CD8-positive, alpha-beta memory T cell (primary cell): Measurements from ENCODE around the gene NEK11. TPM values are rescaled to one million over a fixed set of nuclear protein-coding genes. Genes with fewer than 3 reads are reported as not detected.

ENCODE experiments used
- CTCF ChIA-PET: fragments of 350-600 bp; sonication (Branson Sonifier 250); formaldehyde crosslinking; loops from one replicate; lab custom pipeline; 2021; ENCODE audit warnings: antibody characterized with exemption; lab: Charles Lee
- POLR2A ChIA-PET: fragments of 350-600 bp; sonication (Branson Sonifier 250); formaldehyde crosslinking; loops from one replicate; lab custom pipeline; 2021; ENCODE audit warnings: antibody characterized with exemption; lab: Charles Lee
- DNase-seq, 5 donors: peaks; one replicate each; pipeline versions ENCODE4 v3.0.0 to v3.0.0-alpha.2; 2020 to 2022; ENCODE audit warnings: mixed read lengths in 1 of 5
- H3K27ac ChIP-seq: one replicate; pipeline ENCODE4 v1.7.0; 2013; ENCODE audit warnings: low read depth, mild to moderate bottlenecking, low read length, moderate library complexity
- H3K27me3 ChIP-seq: 2 replicates; pipeline ENCODE4 v1.7.0; 2013; ENCODE audit warnings: low read length, mild to moderate bottlenecking; ENCODE audit not compliant: insufficient read depth, poor library complexity, severe bottlenecking
- H3K36me3 ChIP-seq: 2 replicates; pipeline ENCODE4 v1.7.0; 2013; ENCODE audit warnings: mild to moderate bottlenecking, low read length, moderate library complexity; ENCODE audit not compliant: insufficient read depth
- H3K4me1 ChIP-seq: 2 replicates; pipeline ENCODE4 v1.7.0; 2013; ENCODE audit warnings: mild to moderate bottlenecking, low read length, moderate library complexity; ENCODE audit not compliant: insufficient read depth
- H3K4me3 ChIP-seq: 2 replicates; pipeline ENCODE4 v1.7.0; 2013; ENCODE audit warnings: mild to moderate bottlenecking, low read length
- H3K9me3 ChIP-seq: 2 replicates; pipeline ENCODE4 v1.7.0; 2013; ENCODE audit warnings: mild to moderate bottlenecking, low read length
- H3K27ac Mint-ChIP-seq, 8 donors: one replicate each; pipeline ENCODE4 v1.8.0; 2020 to 2021; ENCODE audit warnings: mixed read lengths in 8 of 8, mild to moderate bottlenecking in 6 of 8, inconsistent platforms in 3 of 8, moderate library complexity in 3 of 8
- H3K27me3 Mint-ChIP-seq, 2 donors: one replicate each; pipeline ENCODE4 v1.8.0; 2020 to 2021; ENCODE audit warnings: mixed read lengths in 2 of 2, mild to moderate bottlenecking in 1 of 2, moderate library complexity in 1 of 2
- H3K36me3 Mint-ChIP-seq, 3 donors: one replicate each; pipeline ENCODE4 v1.8.0; 2020 to 2021; ENCODE audit warnings: mixed read lengths in 3 of 3, inconsistent platforms in 1 of 3, mild to moderate bottlenecking in 1 of 3
- H3K4me1 Mint-ChIP-seq, 3 donors: one replicate each; pipeline ENCODE4 v1.8.0; 2020 to 2021; ENCODE audit warnings: mixed read lengths in 3 of 3, inconsistent platforms in 1 of 3, mild to moderate bottlenecking in 1 of 3
- H3K4me3 Mint-ChIP-seq, 7 donors: one replicate each; pipeline ENCODE4 v1.8.0; 2020 to 2021; ENCODE audit warnings: mixed read lengths in 7 of 7, mild to moderate bottlenecking in 6 of 7, moderate library complexity in 4 of 7, inconsistent platforms in 2 of 7
- H3K9me3 Mint-ChIP-seq, 5 donors: one replicate each; pipeline ENCODE4 v1.8.0; 2020 to 2022; ENCODE audit warnings: mixed read lengths in 5 of 5, mild to moderate bottlenecking in 3 of 5, moderate library complexity in 2 of 5, inconsistent platforms in 1 of 5
- polyA plus RNA-seq: library from polyadenylated mRNA; unstranded; fragments of 300-500 nt; fragmentation: Illumina TruSeq; gene quantifications from one replicate; pipeline ENCODE4 v1.2.3, GENCODE V29; 2021
- total RNA-seq, 2 experiments: library from RNA; stranded (reverse); gene quantifications; one replicate each; pipeline ENCODE4 v1.2.3, GENCODE V29; 2021

NEK11 gene
- total and polyA plus RNA-seq, 3 experiments from 2014 or later, result 1.4 to 2.8 (median 2.4) TPM

DNA sequence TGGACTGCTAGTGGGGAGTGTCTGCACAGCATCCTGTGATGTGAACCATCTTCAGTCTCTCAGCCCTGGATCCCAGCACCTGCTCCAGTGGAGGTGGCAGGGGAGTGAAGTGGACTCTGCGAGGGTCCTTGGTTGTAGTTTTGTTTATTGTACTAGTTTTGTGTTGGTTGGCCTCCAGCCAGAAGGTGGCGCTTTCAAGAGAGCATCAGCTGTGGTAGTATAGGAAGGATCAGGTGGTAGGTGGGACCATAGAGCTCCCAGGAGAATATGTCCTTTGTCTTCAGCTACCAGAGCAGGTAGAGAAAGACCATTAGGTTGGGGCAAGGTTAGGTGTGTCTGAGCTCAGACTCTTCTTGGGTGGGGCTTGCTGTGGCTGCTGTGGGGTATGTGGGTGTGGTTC, 20.9 kb downstream of the NEK11 start:
- no peaks in the 10 kb centered on the region for H3K36me3 ChIP-seq
- peaks cover 0 to 2% of the 10 kb centered on the region in 2 donors for H3K27me3 Mint-ChIP-seq
- ChIA-PET POLR2A (no interaction called here), CTCF (no interaction called here)
- H3K36me3 Mint-ChIP-seq, result peaks cover 3 to 48% (median 20%) of the 10 kb centered on the region in 3 donors
- H3K4me3 Mint-ChIP-seq, result no peak overlapping the region
- peaks cover 7% of the 10 kb centered on the region for H3K4me1 ChIP-seq
- no peak overlapping the region for H3K27ac ChIP-seq
- DNase-seq, result no peak
- H3K9me3 ChIP-seq, result no peaks in the 10 kb centered on the region
- no peak overlapping the region for H3K4me3 ChIP-seq
- peaks cover 24 to 41% (median 33%) of the 10 kb centered on the region in 5 donors for H3K9me3 Mint-ChIP-seq
- H3K27me3 ChIP-seq, result no peaks in the 10 kb centered on the region
- H3K4me1 Mint-ChIP-seq, result peaks cover 11 to 23% (median 17%) of the 10 kb centered on the region in 3 donors
- H3K27ac Mint-ChIP-seq, result no peak overlapping the region

DNA sequence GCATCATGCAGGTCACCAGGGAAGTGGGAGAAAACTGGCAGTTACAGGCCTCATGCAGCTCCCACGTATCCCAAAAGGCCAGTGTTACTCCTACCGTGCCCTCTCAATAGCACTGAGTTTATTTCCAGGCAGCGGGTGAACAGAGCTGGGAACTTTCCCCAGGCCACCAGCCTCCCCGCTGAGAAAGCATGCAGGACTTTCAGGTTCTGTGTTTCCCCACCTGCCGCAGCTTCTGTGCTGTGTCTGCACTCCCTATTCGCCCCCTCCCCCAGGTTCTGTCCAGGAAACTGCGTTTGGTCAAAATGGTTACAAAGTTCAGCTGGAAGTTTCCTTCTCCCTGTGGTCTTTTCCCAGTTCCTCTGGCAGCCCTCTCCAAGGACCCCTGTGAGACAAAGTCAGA, 21.4 kb downstream of the NEK11 start:
- Histone ChIP-seq H3K27ac (no peak overlapping the region), H3K9me3 (no peaks in the 10 kb centered on the region), H3K27me3 (no peaks in the 10 kb centered on the region), H3K4me3 (no peak overlapping the region), H3K36me3 (no peaks in the 10 kb centered on the region), H3K4me1 (peaks cover 3% of the 10 kb centered on the region)
- H3K27me3 Mint-ChIP-seq, result peaks cover 0 to 2% of the 10 kb centered on the region in 2 donors
- H3K4me3 Mint-ChIP-seq, result no peak overlapping the region
- ChIA-PET CTCF (no interaction called here), POLR2A (no interaction called here)
- peaks cover 24 to 39% (median 32%) of the 10 kb centered on the region in 5 donors for H3K9me3 Mint-ChIP-seq
- H3K36me3 Mint-ChIP-seq, result peaks cover 3 to 48% (median 20%) of the 10 kb centered on the region in 3 donors
- no peak overlapping the region for H3K27ac Mint-ChIP-seq
- peaks cover 7 to 19% (median 12%) of the 10 kb centered on the region in 3 donors for H3K4me1 Mint-ChIP-seq
- DNase-seq, result no peak

DNA sequence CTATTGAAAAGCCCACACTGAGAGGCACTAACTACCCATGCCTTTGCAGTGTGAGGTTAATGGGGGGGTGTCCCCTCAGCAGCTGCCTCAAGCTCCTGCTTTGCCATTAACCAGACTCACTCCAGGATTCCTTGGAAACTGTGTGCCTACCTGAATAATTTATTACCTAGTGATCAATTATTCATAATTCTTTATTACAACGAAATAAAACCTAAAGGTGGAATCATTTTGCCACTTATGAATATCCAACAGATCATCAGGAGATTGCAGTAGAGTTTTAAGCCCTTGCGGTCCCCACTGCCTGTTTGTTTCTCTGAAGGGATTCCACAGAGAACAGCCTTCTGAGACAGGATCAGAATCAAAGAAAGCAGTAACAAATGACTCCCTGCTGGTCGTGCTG, 23.3 kb downstream of the NEK11 start:
- H3K4me3 Mint-ChIP-seq, result no peak overlapping the region
- peaks cover 0 to 9% (median 6%) of the 10 kb centered on the region in 3 donors for H3K4me1 Mint-ChIP-seq
- Histone ChIP-seq H3K4me3 (no peak overlapping the region), H3K36me3 (no peaks in the 10 kb centered on the region), H3K4me1 (no peaks in the 10 kb centered on the region), H3K9me3 (no peaks in the 10 kb centered on the region), H3K27me3 (no peaks in the 10 kb centered on the region), H3K27ac (no peak overlapping the region)
- H3K36me3 Mint-ChIP-seq, result peaks cover 0 to 32% (median 5%) of the 10 kb centered on the region in 3 donors
- POLR2A ChIA-PET, result no interaction called here
- no peak for DNase-seq
- H3K9me3 Mint-ChIP-seq, result peaks cover 8 to 20% (median 13%) of the 10 kb centered on the region in 5 donors
- H3K27me3 Mint-ChIP-seq, result peaks cover 0 to 1% of the 10 kb centered on the region in 2 donors
- H3K27ac Mint-ChIP-seq, result no peak overlapping the region
- CTCF ChIA-PET, result no interaction called here

DNA sequence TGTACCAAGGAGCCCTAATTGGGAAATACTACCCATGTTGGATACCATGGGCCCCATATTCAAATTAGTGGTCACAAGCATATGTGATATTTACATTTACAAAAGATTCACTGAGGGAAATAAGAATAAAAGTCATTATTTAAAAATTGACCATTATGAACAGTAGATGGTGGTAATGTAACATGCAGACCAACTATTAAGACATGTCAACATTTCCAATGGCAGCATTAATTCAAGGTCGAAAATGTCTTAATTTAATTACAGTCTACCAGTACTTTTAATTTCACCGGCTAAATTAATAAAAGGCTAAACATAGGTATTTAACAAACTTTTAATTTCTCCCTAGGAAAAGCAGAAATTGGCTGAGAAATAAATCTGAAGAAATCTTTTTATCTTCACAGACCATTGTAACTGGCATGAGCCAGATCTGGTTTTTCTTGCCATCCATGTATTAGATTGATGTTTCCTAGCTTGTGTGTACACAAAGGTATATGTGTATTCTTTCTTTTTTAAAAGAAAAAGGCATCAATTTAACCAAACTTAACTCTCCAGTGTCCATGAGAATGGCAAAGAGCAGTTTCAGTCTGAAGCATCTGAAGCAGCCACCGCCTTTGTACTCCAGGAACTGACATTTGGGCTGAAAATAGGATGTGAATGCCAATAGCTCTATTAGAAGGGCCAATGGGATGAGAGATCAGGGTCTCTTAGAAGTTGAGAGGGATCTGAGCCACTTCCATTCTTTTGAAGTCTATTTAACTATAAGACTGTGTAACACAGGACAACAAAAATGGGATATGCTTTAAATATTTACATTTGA, 26.6 kb downstream of the NEK11 start:
- no peak overlapping the region for H3K4me3 Mint-ChIP-seq
- Histone ChIP-seq H3K4me1 (no peaks in the 10 kb centered on the region), H3K9me3 (no peaks in the 10 kb centered on the region), H3K4me3 (no peak overlapping the region), H3K36me3 (no peaks in the 10 kb centered on the region), H3K27me3 (no peaks in the 10 kb centered on the region), H3K27ac (no peak overlapping the region)
- H3K27ac Mint-ChIP-seq, result peak overlapping the region in 1 of 8 donors; percentile 31
- H3K36me3 Mint-ChIP-seq, result peaks cover 0 to 6% (median 0%) of the 10 kb centered on the region in 3 donors
- no peaks in the 10 kb centered on the region for H3K4me1 Mint-ChIP-seq
- H3K9me3 Mint-ChIP-seq, result no peaks in the 10 kb centered on the region
- no peak for DNase-seq
- CTCF ChIA-PET, result no interaction called here
- POLR2A ChIA-PET, result no interaction called here
- peaks cover 0 to 1% of the 10 kb centered on the region in 2 donors for H3K27me3 Mint-ChIP-seq

DNA sequence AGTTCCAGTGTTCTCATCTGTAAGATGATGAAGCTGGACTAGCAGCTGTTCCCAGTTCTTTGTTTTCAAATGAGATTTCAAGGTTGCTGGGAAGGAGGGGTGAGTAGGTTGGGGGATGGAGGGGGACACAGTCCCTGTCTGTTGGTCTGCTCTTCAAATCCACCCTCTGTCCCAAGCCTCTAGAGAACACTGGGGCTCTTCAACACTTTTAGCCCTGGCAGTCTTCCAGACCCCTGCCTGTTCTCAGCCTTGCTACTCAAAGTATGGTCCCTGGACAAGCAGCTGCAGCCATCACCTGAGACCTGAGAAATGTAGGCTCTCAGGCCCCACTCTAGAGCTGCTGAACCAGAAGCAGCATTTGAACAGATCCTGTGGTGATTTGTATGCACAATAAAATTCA, 41.3 kb downstream of the NEK11 start:
- Mint-ChIP-seq H3K36me3 (no peaks in the 10 kb centered on the region), H3K27me3 (no peaks in the 10 kb centered on the region), H3K9me3 (no peaks in the 10 kb centered on the region), H3K4me3 (no peak overlapping the region), H3K4me1 (peaks cover 0 to 8% (median 0%) of the 10 kb centered on the region in 3 donors), H3K27ac (peak overlapping the region in 2 of 8 donors; percentile 7 to 36)
- no peak overlapping the region for H3K4me3 ChIP-seq
- H3K9me3 ChIP-seq, result no peaks in the 10 kb centered on the region
- no peaks in the 10 kb centered on the region for H3K4me1 ChIP-seq
- H3K36me3 ChIP-seq, result no peaks in the 10 kb centered on the region
- DNase-seq, result no peak
- POLR2A ChIA-PET, result no interaction called here
- no peak overlapping the region for H3K27ac ChIP-seq
- CTCF ChIA-PET, result no interaction called here
- no peaks in the 10 kb centered on the region for H3K27me3 ChIP-seq

DNA sequence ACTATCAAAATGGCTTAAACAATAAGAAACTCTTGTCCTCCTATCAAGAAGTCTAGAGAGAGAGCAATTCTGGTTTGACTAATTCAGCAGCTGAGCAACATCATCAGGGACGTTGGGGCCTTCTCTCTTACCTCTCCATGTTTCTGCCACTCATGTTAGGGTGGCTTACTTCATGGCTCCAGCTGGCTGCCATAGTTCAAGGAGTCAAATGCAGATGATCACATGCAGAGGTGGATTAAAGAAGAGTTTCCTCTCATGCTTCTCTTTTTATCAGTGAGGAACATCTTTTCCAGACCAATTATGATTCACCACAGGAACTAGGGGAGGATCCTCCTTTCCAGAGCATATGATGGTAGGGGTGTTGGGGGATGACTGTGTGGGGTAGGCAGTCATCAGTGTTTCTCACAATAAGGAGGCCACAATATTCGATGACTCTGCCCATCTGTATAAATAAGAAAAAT, 45.5 kb downstream of the NEK11 start:
- no peaks in the 10 kb centered on the region for H3K27me3 ChIP-seq
- no peak overlapping the region for H3K4me3 Mint-ChIP-seq
- ChIA-PET CTCF (no interaction called here), POLR2A (no interaction called here)
- H3K9me3 Mint-ChIP-seq, result no peaks in the 10 kb centered on the region
- no peak overlapping the region for H3K4me3 ChIP-seq
- no peak overlapping the region for H3K27ac ChIP-seq
- peaks cover 0 to 8% (median 0%) of the 10 kb centered on the region in 3 donors for H3K4me1 Mint-ChIP-seq
- no peaks in the 10 kb centered on the region for H3K27me3 Mint-ChIP-seq
- peak overlapping the region in 3 of 8 donors; percentile 5 to 76 (median 17) for H3K27ac Mint-ChIP-seq
- DNase-seq, result no peak
- H3K36me3 Mint-ChIP-seq, result no peaks in the 10 kb centered on the region
- no peaks in the 10 kb centered on the region for H3K36me3 ChIP-seq
- no peaks in the 10 kb centered on the region for H3K9me3 ChIP-seq
- H3K4me1 ChIP-seq, result no peaks in the 10 kb centered on the region

DNA sequence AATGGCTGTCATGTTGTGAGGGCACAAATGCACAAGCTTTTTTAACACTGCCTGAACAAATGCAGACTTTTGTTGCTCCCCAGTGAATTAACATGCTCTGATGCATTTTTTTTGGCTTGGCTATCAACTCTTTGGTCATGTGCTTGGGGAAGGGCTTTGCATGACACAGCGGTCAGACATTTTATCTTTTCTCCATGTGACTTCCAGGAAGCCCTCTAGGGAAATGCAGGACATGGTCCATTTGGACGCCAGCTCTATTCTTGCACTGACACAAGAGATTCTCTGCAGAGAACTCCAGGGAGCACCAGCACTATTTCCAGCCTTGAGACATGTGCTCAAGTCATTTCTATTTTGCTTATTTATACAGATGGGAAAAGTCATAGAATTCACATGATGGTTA, 46.2 kb downstream of the NEK11 start:
- POLR2A ChIA-PET, result no interaction called here
- H3K27me3 ChIP-seq, result no peaks in the 10 kb centered on the region
- H3K4me1 Mint-ChIP-seq, result peaks cover 0 to 8% (median 0%) of the 10 kb centered on the region in 3 donors
- H3K36me3 ChIP-seq, result no peaks in the 10 kb centered on the region
- H3K9me3 ChIP-seq, result no peaks in the 10 kb centered on the region
- H3K27ac ChIP-seq, result no peak overlapping the region
- H3K27me3 Mint-ChIP-seq, result no peaks in the 10 kb centered on the region
- no peaks in the 10 kb centered on the region for H3K4me1 ChIP-seq
- H3K27ac Mint-ChIP-seq, result no peak overlapping the region
- H3K36me3 Mint-ChIP-seq, result no peaks in the 10 kb centered on the region
- H3K4me3 Mint-ChIP-seq, result no peak overlapping the region
- DNase-seq, result no peak
- H3K4me3 ChIP-seq, result no peak overlapping the region
- CTCF ChIA-PET, result no interaction called here
- no peaks in the 10 kb centered on the region for H3K9me3 Mint-ChIP-seq

DNA sequence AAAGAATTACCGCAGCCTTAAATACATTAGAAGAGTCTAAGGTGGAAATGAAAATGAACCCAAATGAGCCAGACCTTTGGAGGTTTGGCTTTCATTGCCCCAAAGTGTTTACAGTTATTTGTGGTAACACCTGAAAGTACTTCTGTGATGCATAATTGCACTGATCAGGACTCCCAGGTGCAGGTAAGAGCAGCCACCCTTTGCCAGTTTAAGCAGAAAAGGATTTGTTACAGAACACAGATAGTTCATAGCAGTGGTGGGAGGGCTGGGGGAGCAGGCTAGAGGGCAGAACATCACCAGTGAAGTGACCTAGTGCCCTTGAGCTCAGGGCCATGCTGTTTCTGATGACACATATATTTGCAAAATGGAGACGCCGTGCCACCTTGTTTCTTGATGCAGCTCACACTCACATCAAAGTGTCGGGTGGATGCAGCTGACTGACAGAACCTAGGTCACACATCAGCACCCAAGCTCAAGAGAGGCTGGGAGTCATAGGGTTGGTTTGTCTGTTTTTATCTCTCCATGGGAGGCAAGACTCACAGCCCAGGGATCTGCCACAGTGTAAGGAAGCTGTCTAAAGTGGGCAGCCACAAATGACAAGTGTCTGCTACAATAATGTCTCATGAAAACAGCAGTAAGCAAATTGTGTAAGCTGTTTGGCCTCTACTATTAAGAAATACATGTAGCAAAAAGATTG, 49.1 kb downstream of the NEK11 start:
- ChIA-PET CTCF (no interaction called here), POLR2A (no interaction called here)
- Mint-ChIP-seq H3K4me3 (no peak overlapping the region), H3K9me3 (no peaks in the 10 kb centered on the region), H3K27me3 (no peaks in the 10 kb centered on the region), H3K4me1 (peaks cover 0 to 8% (median 0%) of the 10 kb centered on the region in 3 donors), H3K27ac (no peak overlapping the region), H3K36me3 (peaks cover 0 to 6% (median 0%) of the 10 kb centered on the region in 3 donors)
- no peak for DNase-seq
- Histone ChIP-seq H3K36me3 (no peaks in the 10 kb centered on the region), H3K27ac (no peak overlapping the region), H3K9me3 (no peaks in the 10 kb centered on the region), H3K4me3 (no peak overlapping the region), H3K27me3 (no peaks in the 10 kb centered on the region), H3K4me1 (no peaks in the 10 kb centered on the region)
